Panc1 (cell line): ENCODE results near the gene ATP10D. TPM values are rescaled to one million over a fixed set of nuclear protein-coding genes. Genes with fewer than 3 reads are reported as not detected.
"Not testable (repeated sequence)": the region's sequence is repeated elsewhere in the genome, so short reads cannot be mapped to it uniquely, and the experiment has no call there.

ENCODE experiments used
- ATAC-seq: fragments of 200-7000 bp; cut with Tn5 transposase; 2 replicates; pipeline ENCODE4 v1.9.1; 2020; ENCODE audit warnings: mild to moderate bottlenecking, moderate library complexity
- BruUV-seq: library from RNA; stranded (reverse); fragments of 400-500 nt; replicated peaks from 2 replicates; lab custom pipeline; 2021; lab: Mats Ljungman, UMichigan
- CTCF ChIA-PET: fragments of 300-600 bp; sonication (Branson Sonifier 250); formaldehyde crosslinking; loops from one replicate; lab custom pipeline; 2022; ENCODE audit warnings: antibody characterized with exemption; lab: Charles Lee
- POLR2A ChIA-PET: fragments of 300-600 bp; sonication (Branson Sonifier 250); formaldehyde crosslinking; loops from one replicate; lab custom pipeline; 2022; ENCODE audit warnings: antibody characterized with exemption; lab: Charles Lee
- DNase-seq: peaks from one replicate; pipeline ENCODE4 v3.0.0-alpha.2; 2010; ENCODE audit warnings: low read depth, low spot score
- H3K27ac ChIP-seq: 2 replicates; pipeline ENCODE4 v1.5.1; 2011; ENCODE audit warnings: mild to moderate bottlenecking, low read length, inconsistent platforms
- H3K27me3 ChIP-seq: fragments of 200-500 bp; sonication (Bioruptor generic); 2 replicates; pipeline ENCODE4 v1.6.0; 2014; ENCODE audit warnings: low read length, inconsistent platforms; ENCODE audit not compliant: control insufficient read depth, insufficient read depth
- H3K36me3 ChIP-seq: fragments of 200-500 bp; sonication (Bioruptor generic); 2 replicates; pipeline ENCODE4 v1.5.1; 2014; ENCODE audit warnings: inconsistent platforms, mild to moderate bottlenecking, low read length, moderate library complexity; ENCODE audit not compliant: control insufficient read depth, insufficient read depth
- H3K4me1 ChIP-seq: 2 replicates; pipeline ENCODE4 v1.5.1; 2011; ENCODE audit warnings: inconsistent platforms, mild to moderate bottlenecking, low read length, moderate library complexity; ENCODE audit not compliant: control insufficient read depth, insufficient read depth
- H3K4me3 ChIP-seq, 2 experiments: 2 replicates each; pipeline ENCODE4 v1.5.1; 2011 to 2012; ENCODE audit warnings: low read depth in 2 of 2, low read length in 2 of 2, mild to moderate bottlenecking in 2 of 2, inconsistent platforms in 1 of 2, moderate library complexity in 1 of 2
- H3K9me3 ChIP-seq: fragments of 200-500 bp; sonication (Bioruptor generic); 2 replicates; pipeline ENCODE4 v1.5.1; 2014; ENCODE audit warnings: low read depth, mild to moderate bottlenecking, inconsistent platforms, low read length, moderate library complexity; ENCODE audit not compliant: control insufficient read depth, insufficient read depth
- POLR2AphosphoS5 ChIP-seq: IDR thresholded peaks from 2 replicates; pipeline ENCODE4 v1.6.1; 2012; ENCODE audit warnings: mild to moderate bottlenecking, low read depth, low read length, moderate library complexity
- SIN3A ChIP-seq: IDR thresholded peaks from 2 replicates; pipeline ENCODE4 v1.6.1; 2012; ENCODE audit warnings: low read depth, mild to moderate bottlenecking, low read length, moderate library complexity, borderline replicate concordance; ENCODE audit not compliant: insufficient read depth
- TCF7L2 ChIP-seq: IDR thresholded peaks from 2 replicates; pipeline ENCODE4 v1.6.1; 2011; ENCODE audit warnings: mild to moderate bottlenecking, low read depth, low read length, inconsistent platforms
- in situ Hi-C: cut with HindIII; loops from 2 replicates; pipeline ENCODE4 v1.10.0; 2016; ENCODE audit warnings: low sequenced_read_pairs, low pct_unique_long_range_greater_than_20kb
- intact Hi-C: fragments of 100-400 bp; cut with micrococcal nuclease; formaldehyde crosslinking; loops from one replicate; pipeline ENCODE4 v1.10.0; 2022; ENCODE audit not compliant: unreplicated experiment
- total RNA-seq: library from RNA; stranded (reverse); gene quantifications from one replicate; pipeline ENCODE4 v1.2.1, GENCODE V29; 2021; ENCODE audit not compliant: unreplicated experiment
- TF ChIP-seq, protein P1 (sequence below): fragments of 450-650 bp; IDR thresholded peaks from 2 replicates; pipeline ENCODE4 v1.5.1; 2017; ENCODE audit warnings: mild to moderate bottlenecking
- TF ChIP-seq, protein P2 (sequence below), 2 experiments: IDR thresholded peaks; 2 replicates each; pipeline ENCODE4 v1.6.1; 2011 to 2012; ENCODE audit warnings: low read depth in 2 of 2, control low read depth in 1 of 2, low read length in 1 of 2, mild to moderate bottlenecking in 1 of 2, moderate library complexity in 1 of 2; ENCODE audit not compliant: insufficient read depth in 1 of 2

Gene ATP10D
- total RNA-seq, 1 experiment from 2014 or later, result 13.9 TPM

DNA sequence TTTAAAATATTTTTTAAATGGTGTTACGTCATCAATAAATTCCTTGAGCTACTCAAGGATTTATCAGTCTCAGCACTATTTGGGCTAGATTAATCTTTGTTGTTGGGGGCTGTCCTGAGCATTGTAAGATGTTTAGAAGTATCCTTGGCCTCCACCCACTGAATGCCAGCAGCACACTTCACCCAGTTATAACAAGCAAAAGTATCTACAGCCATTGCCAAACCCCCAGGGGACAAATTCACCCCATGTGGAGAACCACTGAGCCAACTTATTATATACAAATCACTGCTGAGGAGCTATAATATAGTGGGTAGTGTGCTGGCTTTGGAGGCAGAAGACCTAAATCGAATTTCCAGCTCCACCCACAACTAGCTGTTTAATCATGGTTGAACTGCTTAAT, 58.3 kb downstream of the ATP10D start:
- DNase-seq, result no peak
- no peak overlapping the region for H3K27ac ChIP-seq
- no peaks in the 10 kb centered on the region for H3K9me3 ChIP-seq
- H3K4me1 ChIP-seq, result no peaks in the 10 kb centered on the region
- POLR2A ChIA-PET, result no interaction called here
- CTCF ChIA-PET, result no interaction called here
- no peak for ATAC-seq
- no peaks in the 10 kb centered on the region for H3K36me3 ChIP-seq
- H3K4me3 ChIP-seq, result no peak overlapping the region
- TF ChIP-seq TCF7L2 (no peak), SIN3A (no peak), POLR2AphosphoS5 (no peak)
- TF ChIP-seq, protein P1, sequence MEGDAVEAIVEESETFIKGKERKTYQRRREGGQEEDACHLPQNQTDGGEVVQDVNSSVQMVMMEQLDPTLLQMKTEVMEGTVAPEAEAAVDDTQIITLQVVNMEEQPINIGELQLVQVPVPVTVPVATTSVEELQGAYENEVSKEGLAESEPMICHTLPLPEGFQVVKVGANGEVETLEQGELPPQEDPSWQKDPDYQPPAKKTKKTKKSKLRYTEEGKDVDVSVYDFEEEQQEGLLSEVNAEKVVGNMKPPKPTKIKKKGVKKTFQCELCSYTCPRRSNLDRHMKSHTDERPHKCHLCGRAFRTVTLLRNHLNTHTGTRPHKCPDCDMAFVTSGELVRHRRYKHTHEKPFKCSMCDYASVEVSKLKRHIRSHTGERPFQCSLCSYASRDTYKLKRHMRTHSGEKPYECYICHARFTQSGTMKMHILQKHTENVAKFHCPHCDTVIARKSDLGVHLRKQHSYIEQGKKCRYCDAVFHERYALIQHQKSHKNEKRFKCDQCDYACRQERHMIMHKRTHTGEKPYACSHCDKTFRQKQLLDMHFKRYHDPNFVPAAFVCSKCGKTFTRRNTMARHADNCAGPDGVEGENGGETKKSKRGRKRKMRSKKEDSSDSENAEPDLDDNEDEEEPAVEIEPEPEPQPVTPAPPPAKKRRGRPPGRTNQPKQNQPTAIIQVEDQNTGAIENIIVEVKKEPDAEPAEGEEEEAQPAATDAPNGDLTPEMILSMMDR, result no peak
- TF ChIP-seq, protein P2, sequence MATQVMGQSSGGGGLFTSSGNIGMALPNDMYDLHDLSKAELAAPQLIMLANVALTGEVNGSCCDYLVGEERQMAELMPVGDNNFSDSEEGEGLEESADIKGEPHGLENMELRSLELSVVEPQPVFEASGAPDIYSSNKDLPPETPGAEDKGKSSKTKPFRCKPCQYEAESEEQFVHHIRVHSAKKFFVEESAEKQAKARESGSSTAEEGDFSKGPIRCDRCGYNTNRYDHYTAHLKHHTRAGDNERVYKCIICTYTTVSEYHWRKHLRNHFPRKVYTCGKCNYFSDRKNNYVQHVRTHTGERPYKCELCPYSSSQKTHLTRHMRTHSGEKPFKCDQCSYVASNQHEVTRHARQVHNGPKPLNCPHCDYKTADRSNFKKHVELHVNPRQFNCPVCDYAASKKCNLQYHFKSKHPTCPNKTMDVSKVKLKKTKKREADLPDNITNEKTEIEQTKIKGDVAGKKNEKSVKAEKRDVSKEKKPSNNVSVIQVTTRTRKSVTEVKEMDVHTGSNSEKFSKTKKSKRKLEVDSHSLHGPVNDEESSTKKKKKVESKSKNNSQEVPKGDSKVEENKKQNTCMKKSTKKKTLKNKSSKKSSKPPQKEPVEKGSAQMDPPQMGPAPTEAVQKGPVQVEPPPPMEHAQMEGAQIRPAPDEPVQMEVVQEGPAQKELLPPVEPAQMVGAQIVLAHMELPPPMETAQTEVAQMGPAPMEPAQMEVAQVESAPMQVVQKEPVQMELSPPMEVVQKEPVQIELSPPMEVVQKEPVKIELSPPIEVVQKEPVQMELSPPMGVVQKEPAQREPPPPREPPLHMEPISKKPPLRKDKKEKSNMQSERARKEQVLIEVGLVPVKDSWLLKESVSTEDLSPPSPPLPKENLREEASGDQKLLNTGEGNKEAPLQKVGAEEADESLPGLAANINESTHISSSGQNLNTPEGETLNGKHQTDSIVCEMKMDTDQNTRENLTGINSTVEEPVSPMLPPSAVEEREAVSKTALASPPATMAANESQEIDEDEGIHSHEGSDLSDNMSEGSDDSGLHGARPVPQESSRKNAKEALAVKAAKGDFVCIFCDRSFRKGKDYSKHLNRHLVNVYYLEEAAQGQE (IDR thresholded peaks at IDR 0.05; ENCODE audit: insufficient read depth in 1 of 2, low read depth in 2 of 2, low read length in 1 of 2), result no peak
- in situ Hi-C loops (no loop called here), intact Hi-C loops (no loop called here)
- BruUV-seq, result no TSS peak
- H3K27me3 ChIP-seq, result no peaks in the 10 kb centered on the region

DNA sequence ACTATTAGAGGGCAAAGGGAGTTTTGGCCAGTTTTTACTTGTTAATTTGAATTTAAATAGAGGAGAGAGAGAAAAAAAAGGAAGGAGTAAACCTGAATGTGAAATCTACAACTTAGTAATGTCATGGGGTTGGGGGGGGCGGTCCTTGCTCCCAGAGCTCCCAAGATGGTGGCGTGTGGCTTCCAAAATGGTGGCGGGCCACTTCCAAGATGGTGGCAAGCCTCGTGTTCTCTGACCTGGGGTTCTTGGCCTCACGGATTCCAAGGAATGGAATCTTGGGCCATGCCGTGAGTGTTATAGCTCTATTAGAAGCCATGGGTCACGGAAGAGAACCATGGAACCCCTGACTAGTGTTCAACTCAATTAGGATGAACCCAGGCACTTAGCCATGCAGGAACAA, 65.3 kb downstream of the ATP10D start:
- H3K36me3 ChIP-seq, POLR2A ChIA-PET, ATAC-seq, CTCF ChIA-PET, H3K27ac ChIP-seq, H3K4me1 ChIP-seq, in situ Hi-C loops, H3K9me3 ChIP-seq, intact Hi-C loops, H3K4me3 ChIP-seq, BruUV-seq, H3K27me3 ChIP-seq, DNase-seq: not testable (repeated sequence)

DNA sequence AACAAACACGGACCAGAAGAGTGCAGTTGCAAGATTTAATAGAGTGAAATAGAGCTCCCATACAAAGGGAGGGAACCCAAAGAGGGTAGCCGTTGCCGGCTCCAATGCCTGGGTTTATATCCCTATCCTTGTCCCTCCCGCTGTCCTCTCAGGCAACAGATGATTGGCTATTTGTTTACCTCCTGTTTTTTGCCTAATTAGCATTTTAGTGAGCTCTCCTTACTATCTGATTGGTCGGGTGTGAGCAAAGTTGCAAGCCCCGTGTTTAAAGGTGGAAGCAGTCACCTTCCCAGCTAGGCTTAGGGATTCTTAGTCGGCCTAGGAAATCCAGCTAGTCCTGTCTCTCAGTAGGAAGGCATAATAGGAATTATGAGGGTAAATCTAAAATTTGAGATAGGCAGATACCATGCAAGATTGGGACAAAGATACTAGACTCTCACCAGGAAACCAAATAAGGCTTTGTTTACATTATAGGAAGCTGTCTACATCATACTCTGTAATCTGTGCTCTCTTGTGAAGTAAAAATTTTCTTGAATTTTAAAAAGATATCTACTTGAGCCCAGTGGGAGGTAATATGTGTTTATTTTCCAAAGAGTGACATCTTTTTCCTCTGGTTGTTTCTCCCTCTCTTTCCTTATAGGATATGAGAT, 65.9 kb downstream of the ATP10D start:
- in situ Hi-C loops, result no loop called here
- Histone ChIP-seq H3K4me1 (no peaks in the 10 kb centered on the region), H3K27me3 (no peaks in the 10 kb centered on the region), H3K27ac (no peak overlapping the region), H3K9me3 (no peaks in the 10 kb centered on the region), H3K36me3 (no peaks in the 10 kb centered on the region), H3K4me3 (no peak overlapping the region)
- TF ChIP-seq, protein P2 (IDR thresholded peaks at IDR 0.05; ENCODE audit: insufficient read depth in 1 of 2, low read depth in 2 of 2, low read length in 1 of 2), result no peak
- TF ChIP-seq SIN3A (no peak), POLR2AphosphoS5 (no peak), TCF7L2 (no peak)
- TF ChIP-seq, protein P1, result no peak
- DNase-seq (no peak), ATAC-seq (no peak)
- CTCF ChIA-PET, result no interaction called here
- no TSS peak for BruUV-seq
- intact Hi-C loops, result no loop called here
- POLR2A ChIA-PET, result no interaction called here
